Testis (tissue), 2 donors: ENCODE data around the gene MSI2.

ENCODE experiments used
- CTCF ChIP-seq, 3 experiments: fragments of 450-650 bp in 2 of 3; fragments of 200-600 bp in 1 of 3; sonication (generic) in 1 of 3; IDR thresholded peaks; one replicate each; pipeline ENCODE4 v1.5.1; 2016 to 2019; ENCODE audit warnings: antibody characterized with exemption in 3 of 3, mild to moderate bottlenecking in 2 of 3, moderate library complexity in 1 of 3
- POLR2A ChIP-seq: fragments of 450-650 bp; IDR thresholded peaks from one replicate; pipeline ENCODE4 v1.6.1; 2017; ENCODE audit warnings: antibody characterized with exemption, mild to moderate bottlenecking, moderate library complexity

GRCh38 chr17:57574040-57574513 is 317.8 kb downstream of the MSI2 start:
- TF ChIP-seq CTCF (IDR thresholded peaks at IDR 0.05) (no peak), POLR2A (no peak)
